Measurements from ENCODE around the gene ANKFY1.
"Not testable (repeated sequence)": the region's sequence is repeated elsewhere in the genome, so short reads cannot be mapped to it uniquely, and the experiment has no call there.

The ANKFY1 gene

DNA sequence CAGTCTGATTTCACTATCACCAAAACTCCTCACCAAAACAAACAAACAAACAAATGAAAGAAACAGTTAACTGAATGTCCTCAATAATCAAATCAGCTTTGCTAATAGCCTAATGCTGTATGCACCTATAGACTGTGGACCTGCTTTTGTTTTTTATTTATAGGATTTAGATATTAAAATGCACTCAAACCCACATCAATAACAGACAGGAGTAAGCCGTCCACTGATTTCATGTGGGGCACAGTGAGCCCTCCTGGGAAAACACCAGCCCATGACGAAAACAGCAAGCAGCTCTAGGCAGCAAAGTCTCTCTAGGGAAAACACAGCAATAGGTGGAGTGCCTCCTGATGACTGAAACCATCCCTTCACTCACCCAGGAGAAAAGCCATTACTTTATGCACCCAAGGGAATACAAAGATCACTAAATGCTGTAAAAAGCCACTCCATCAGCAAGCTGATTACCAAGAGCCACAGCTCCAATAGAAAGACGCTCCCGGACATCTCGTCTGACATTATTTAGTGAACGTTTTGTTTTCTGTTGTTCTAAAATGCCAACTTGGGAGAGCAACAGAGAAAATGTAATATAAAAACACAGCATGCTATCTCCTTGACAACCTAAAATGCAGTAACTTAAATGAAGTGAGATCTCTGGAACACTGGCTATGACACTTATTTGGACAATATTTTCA lies 47.8 kb downstream of the ANKFY1 start:
- no peak for TF ChIP-seq POLR2A (IDR thresholded peaks at IDR 0.05; ENCODE audit: low read depth, low read length)
- no peak for DNase-seq (ENCODE audit: insufficient read length, low spot score)
- FAIRE-seq, result no peak

DNA sequence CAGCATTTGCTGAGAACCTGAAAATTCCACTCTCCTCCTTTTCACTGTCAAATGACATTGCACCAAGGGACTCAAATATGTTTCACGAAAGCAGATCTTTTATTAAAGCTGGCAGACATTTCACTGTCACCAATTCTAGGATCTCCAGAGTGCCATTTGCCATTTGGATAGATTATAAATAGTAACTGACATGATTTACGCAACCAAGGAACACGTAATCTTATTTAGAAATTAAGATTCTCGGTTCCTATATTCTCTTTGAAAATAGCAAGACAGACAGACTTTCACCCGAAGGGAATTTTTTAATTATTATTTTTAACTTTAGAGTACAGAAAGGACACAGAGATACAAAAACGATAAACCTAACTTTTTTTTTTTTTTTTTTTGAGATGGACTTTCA lies 49.6 kb downstream of the ANKFY1 start:
- FAIRE-seq (no peak), DNase-seq (ENCODE audit: insufficient read length, low spot score) (no peak)
- TF ChIP-seq POLR2A (IDR thresholded peaks at IDR 0.05; ENCODE audit: low read depth, low read length), result no peak

DNA sequence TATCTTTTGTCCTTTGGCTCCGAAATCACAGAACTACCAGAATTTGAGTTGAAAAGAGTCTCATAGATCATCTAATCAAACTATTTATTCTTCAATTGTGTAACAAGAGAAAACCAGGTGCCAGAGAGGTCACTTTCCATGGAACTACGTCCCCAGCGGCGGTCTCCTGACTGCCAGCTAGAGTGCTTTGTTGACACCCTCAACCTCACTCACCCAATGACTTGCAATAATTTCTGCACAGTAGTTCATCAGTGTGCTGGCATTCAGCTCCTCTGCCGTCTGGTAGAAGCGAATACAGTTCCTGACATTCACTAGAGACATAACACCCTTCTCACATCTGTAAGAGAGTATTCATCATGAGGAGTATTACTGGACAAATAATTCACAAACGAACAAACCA lies 54.2 kb downstream of the ANKFY1 start:
- no peak for TF ChIP-seq POLR2A (IDR thresholded peaks at IDR 0.05; ENCODE audit: low read depth, low read length)
- no peak for DNase-seq (ENCODE audit: insufficient read length, low spot score)
- no peak for FAIRE-seq

DNA sequence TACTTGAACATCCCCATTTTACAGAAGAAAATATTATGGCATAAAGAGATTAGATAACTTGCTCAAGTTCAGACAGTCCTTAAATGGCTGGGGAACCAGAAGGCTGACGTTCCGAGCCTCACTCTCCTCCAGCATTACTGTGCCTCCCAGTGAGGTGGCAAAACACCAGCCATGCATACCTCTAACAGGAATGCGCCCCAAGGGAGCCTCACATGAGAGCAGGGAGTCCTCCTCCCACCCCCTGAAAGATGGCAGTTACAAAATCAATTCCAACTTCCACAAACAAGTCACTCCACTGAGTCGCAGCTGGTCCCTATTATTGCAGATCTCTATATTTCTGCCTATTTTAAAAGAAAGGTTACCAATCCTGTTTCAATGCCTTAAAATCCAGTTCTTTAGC lies 55.5 kb downstream of the ANKFY1 start:
- TF ChIP-seq POLR2A (IDR thresholded peaks at IDR 0.05; ENCODE audit: low read depth, low read length), result no peak
- DNase-seq (ENCODE audit: insufficient read length, low spot score), result no peak
- FAIRE-seq, result no peak

DNA sequence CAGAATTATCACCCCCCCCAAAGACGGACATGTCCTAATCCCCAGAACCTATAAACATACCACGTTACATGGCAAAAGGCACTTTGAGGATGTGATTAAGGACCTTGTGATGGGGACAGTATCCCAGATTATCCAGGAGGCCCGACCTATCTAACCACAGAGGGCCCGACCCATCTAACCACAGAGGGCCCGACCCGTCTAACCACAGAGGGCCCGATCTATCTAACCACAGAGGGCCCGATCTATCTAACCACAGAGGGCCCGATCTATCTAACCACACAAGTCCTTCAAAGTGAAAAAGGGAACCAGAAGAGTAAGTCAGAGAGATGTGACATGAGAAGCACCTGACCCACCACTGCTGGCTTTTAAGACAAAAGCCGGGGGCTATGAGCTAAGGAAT lies 56.8 kb downstream of the ANKFY1 start:
- no peak for TF ChIP-seq POLR2A (IDR thresholded peaks at IDR 0.05; ENCODE audit: low read depth, low read length)
- DNase-seq (ENCODE audit: insufficient read length, low spot score), result no peak
- FAIRE-seq, result peak; percentile 85

DNA sequence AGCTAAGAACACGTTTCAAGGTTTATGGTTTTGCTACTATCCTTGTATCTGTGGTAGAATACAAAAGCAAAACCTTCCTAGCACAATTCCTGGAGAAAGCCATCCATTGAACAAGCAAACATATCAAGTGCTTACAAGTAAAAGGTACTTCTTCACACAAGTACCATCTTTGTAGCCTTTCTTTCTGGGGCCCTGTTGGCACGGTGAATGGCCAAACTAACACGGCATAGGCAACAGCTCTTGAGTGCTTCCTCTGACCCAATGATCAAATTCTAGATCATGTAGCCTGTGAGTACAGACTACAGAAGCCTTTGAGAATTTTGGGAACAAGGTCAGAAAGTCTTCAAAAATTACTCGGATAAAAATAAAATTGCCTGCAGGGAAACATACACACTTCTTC lies 57.9 kb downstream of the ANKFY1 start:
- FAIRE-seq (no peak), DNase-seq (ENCODE audit: insufficient read length, low spot score) (no peak)
- TF ChIP-seq POLR2A (IDR thresholded peaks at IDR 0.05; ENCODE audit: low read depth, low read length), result no peak

DNA sequence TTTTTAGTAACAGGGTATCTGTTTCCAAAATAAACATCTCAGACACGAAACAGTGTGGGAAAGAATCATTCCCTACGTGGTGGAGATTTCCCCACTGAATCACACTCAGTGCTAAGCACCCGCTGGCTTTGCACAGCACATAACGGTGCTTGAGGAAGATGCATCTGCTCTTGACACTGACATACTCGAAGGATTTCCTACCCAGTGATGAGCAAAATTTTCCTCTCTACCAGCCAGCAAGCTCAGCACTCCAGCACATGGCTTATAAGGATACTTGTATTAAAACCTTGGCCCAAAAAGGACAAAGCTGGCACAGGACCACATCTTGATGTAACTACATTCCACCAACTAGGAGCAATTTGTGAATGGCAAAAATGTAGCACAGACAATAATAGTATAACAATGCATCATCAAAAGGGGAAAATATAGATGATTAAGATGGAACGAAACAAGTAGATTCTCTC lies 59.0 kb downstream of the ANKFY1 start:
- DNase-seq (ENCODE audit: insufficient read length, low spot score), result no peak
- no peak for FAIRE-seq
- no peak for TF ChIP-seq POLR2A (IDR thresholded peaks at IDR 0.05; ENCODE audit: low read depth, low read length)

DNA sequence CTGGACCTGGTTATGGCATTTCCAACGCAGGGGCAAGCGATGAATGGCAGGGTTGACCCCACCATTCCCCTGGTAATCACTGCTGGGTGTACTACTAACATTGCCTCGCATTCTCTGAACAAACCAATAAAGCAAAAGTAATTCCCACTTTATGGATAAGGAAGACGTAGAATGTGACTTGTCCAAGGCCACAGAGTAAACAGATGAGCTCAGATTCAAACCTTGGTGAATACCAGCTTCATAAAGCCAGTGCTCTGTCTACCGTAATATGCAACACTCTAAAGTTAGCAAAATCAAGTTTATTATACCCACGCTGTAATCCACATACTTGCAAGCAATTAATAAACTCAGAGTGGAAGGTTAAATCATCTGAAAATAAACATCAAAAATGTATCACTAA lies 59.6 kb downstream of the ANKFY1 start:
- no peak for DNase-seq (ENCODE audit: insufficient read length, low spot score)
- FAIRE-seq, result no peak
- no peak for TF ChIP-seq POLR2A (IDR thresholded peaks at IDR 0.05; ENCODE audit: low read depth, low read length)

DNA sequence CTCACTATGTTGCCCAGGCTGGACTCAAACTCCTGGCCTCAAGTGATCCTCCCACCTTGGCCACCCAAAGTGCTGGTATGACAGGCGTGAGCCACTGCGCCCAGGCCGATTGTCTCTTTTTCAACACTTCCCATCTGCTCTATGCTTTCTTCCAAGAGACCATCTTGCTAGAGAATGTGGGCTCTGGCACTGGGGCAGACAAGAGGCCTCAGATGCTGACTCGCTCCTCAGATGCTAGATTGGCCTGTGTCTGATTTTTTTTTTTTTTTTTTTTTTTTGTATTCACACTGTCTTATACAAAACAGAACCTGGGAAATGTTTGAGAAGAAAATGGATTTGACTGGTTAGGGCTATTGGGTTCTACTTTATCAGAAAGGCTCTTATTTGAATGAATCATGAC lies 62.6 kb downstream of the ANKFY1 start:
- no peak for TF ChIP-seq POLR2A (IDR thresholded peaks at IDR 0.05; ENCODE audit: low read depth, low read length)
- FAIRE-seq, result no peak
- DNase-seq (ENCODE audit: insufficient read length, low spot score), result no peak

DNA sequence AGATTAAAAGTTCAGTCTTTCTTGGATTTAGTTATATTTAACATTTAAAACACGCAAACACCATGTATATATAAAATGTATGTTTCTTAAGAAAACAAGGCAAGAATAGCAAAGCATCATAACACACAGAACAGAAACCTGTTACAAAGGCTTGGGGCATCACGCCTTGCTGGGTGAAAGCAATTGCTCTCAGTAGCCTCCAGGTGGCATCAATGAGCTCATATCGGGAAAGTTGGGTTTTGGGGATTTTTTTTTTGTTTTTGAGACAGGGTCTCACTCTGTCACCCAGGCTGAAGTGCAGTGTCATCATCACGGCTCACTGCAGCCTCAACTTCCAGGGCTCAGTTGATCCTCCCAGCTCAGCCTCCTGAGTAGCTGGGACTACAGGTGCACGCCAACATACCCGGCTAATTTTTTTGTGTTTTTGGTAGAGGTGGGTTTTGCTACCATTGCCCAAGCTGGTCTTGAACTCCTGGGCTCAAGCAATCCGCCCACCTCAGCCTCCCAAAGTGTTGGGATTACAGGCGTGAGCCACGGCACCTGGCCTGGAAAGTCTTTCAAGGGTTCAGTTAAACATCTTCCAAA lies 63.9 kb downstream of the ANKFY1 start:
- FAIRE-seq, result no peak

DNA sequence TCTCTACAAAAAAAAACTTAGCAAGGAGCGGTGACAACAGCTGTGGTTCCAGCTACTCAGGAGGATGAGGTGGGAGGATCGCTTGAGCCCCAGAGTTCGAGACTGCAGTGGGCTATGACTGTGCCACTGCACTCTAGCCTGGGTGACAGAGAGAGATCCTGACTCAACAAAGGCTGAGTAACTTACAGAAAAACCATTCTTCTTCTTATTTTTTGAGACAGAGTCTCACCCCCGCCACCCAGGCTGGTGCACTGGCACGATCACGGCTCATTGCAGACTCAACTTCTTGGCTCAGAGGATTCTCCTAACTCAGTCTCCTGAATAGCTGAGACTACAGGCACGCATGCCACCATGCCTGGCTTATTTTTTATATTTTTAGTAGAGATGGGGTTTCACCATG lies 64.8 kb downstream of the ANKFY1 start:
- no peak for DNase-seq (ENCODE audit: insufficient read length, low spot score)
- no peak for TF ChIP-seq POLR2A (IDR thresholded peaks at IDR 0.05; ENCODE audit: low read depth, low read length)
- no peak for FAIRE-seq

More for the DNA sequence above, 63.9 kb downstream of the ANKFY1 start:
- DNase-seq (ENCODE audit: insufficient read length, low spot score), result peak; percentile 39
- TF ChIP-seq POLR2A (IDR thresholded peaks at IDR 0.05; ENCODE audit: low read depth, low read length), result no peak

DNA sequence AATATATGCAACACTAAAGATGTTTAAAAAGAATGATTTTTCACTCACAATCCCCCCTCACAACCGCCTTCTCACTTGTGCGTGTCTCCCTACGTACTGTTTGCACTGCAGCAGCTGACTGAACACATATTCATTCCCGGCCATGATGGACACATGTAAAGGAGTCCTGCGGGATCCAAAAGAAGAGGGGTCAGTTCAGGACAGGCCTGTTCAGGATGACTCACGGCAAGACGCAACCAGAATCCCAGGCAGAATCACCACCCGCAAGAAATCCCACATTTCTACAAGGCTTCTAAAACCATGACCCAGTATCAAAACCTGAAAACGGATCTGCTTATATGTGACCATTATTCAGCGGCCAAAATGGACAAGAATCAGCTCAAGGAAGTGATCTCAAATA lies 68.5 kb downstream of the ANKFY1 start:
- DNase-seq (ENCODE audit: insufficient read length, low spot score) (no peak), FAIRE-seq (no peak)

DNA sequence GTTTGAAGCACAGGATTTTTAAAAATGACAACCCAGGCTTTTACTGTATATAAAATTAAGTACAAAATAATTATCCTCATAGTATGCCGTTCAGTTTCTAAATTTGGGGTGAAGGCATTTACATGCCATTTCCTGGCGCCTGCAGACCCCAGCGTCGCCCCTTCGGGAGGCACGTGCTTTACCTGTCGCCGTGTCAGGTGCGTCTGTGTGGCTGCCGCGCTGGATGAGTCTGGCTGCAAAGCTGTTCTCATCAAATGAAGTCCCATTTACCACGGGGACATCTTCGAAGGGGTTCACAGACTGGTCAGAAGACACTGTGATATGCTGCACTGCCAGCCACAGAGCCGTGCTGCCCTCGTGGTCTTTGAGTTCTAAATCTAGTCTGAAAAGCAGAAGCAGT lies 69.0 kb downstream of the ANKFY1 start:
- FAIRE-seq (no peak), DNase-seq (ENCODE audit: insufficient read length, low spot score) (no peak)
- no peak for TF ChIP-seq POLR2A (IDR thresholded peaks at IDR 0.05; ENCODE audit: low read depth, low read length)

More for the DNA sequence above, 68.5 kb downstream of the ANKFY1 start:
- no peak for TF ChIP-seq POLR2A (IDR thresholded peaks at IDR 0.05; ENCODE audit: low read depth, low read length)

DNA sequence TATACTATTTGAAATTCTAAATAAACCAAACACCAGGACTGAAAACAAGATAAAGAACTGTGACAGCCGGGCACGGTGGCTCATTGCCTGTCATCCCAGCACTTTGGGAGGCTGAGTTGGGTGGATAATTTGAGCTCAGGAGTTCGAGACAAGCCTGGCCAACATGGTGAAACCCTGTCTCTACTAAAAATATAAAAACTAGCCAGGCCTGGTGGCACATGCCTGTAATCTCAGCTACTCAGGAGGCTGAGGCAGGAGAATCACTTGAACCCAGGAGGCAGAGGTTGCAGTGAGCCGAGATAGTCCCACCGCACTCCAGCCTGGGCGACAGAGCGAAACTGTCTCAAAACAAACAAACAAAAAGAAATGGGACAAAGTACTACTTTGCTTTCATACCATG lies 73.0 kb downstream of the ANKFY1 start:
- FAIRE-seq; DNase-seq (ENCODE audit: insufficient read length, low spot score): not testable (repeated sequence)

DNA sequence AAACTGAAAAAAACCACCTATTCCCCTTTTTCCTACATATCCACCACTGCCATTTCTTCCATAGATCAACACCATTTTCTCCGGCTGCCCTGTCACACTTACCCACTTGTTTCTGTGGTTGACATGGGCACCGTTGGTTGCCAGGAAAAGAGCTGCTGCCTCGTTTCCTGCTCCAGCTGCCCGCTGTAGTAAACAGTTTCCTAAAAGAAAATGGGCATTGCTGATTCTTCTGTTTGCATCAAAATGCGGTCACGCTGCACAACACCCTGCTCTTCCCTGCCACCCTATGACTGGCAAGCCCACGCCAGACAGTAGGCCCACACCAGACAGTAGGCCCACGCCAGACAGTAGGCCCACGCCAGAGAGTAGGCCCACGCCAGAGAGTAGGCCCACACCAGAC lies 74.5 kb downstream of the ANKFY1 start:
- FAIRE-seq (no peak), DNase-seq (ENCODE audit: insufficient read length, low spot score) (no peak)
- TF ChIP-seq POLR2A (IDR thresholded peaks at IDR 0.05; ENCODE audit: low read depth, low read length), result no peak
